ENCODE data around the gene CORIN.
"Not testable (repeated sequence)": the region's sequence is repeated elsewhere in the genome, so short reads cannot be mapped to it uniquely, and the experiment has no call there.

The CORIN gene

GRCh38 chr4:47566969-47567368, 270.9 kb downstream of the CORIN start:
- Histone ChIP-seq H3K9me3 (ENCODE audit: control insufficient read depth, insufficient read depth, low read length) (no peaks in the 10 kb centered on the region), H3K27ac (ENCODE audit: low read depth, low read length) (no peak overlapping the region), H3K4me3 (ENCODE audit: low read depth, low read length) (no peak overlapping the region), H3K9ac (ENCODE audit: low read depth, low read length) (no peak overlapping the region), H3K36me3 (ENCODE audit: control insufficient read depth, insufficient read depth, low read length) (no peaks in the 10 kb centered on the region), H3K27me3 (ENCODE audit: control insufficient read depth, insufficient read depth, low read length) (no peaks in the 10 kb centered on the region), H3K4me1 (ENCODE audit: control insufficient read depth, insufficient read depth, low read length) (no peaks in the 10 kb centered on the region)

GRCh38 chr4:47566566-47566965, 271.3 kb downstream of the CORIN start:
- Histone ChIP-seq H3K4me1 (ENCODE audit: control insufficient read depth, insufficient read depth, low read length) (no peaks in the 10 kb centered on the region), H3K9me3 (ENCODE audit: control insufficient read depth, insufficient read depth, low read length) (no peaks in the 10 kb centered on the region), H3K9ac (ENCODE audit: low read depth, low read length) (no peak overlapping the region), H3K4me3 (ENCODE audit: low read depth, low read length) (no peak overlapping the region), H3K27ac (ENCODE audit: low read depth, low read length) (no peak overlapping the region), H3K27me3 (ENCODE audit: control insufficient read depth, insufficient read depth, low read length) (no peaks in the 10 kb centered on the region), H3K36me3 (ENCODE audit: control insufficient read depth, insufficient read depth, low read length) (no peaks in the 10 kb centered on the region)

GRCh38 chr4:47562297-47562696, 275.6 kb downstream of the CORIN start:
- H3K27ac ChIP-seq (ENCODE audit: low read depth, low read length) = no peak overlapping the region
- no peaks in the 10 kb centered on the region for H3K27me3 ChIP-seq (ENCODE audit: control insufficient read depth, insufficient read depth, low read length)
- H3K36me3 ChIP-seq (ENCODE audit: control insufficient read depth, insufficient read depth, low read length) = no peaks in the 10 kb centered on the region
- H3K4me3 ChIP-seq (ENCODE audit: low read depth, low read length) = no peak overlapping the region
- no peaks in the 10 kb centered on the region for H3K4me1 ChIP-seq (ENCODE audit: control insufficient read depth, insufficient read depth, low read length)
- no peak overlapping the region for H3K9ac ChIP-seq (ENCODE audit: low read depth, low read length)
- no peaks in the 10 kb centered on the region for H3K9me3 ChIP-seq (ENCODE audit: control insufficient read depth, insufficient read depth, low read length)

- no peak overlapping the region for H3K4me3 ChIP-seq (ENCODE audit: low read depth, low read length)
- no peak overlapping the region for H3K27ac ChIP-seq (ENCODE audit: low read depth, low read length)
- no peaks in the 10 kb centered on the region for H3K36me3 ChIP-seq (ENCODE audit: control insufficient read depth, insufficient read depth, low read length)
- no peaks in the 10 kb centered on the region for H3K9me3 ChIP-seq (ENCODE audit: control insufficient read depth, insufficient read depth, low read length)
- no peak overlapping the region for H3K9ac ChIP-seq (ENCODE audit: low read depth, low read length)
- H3K4me1 ChIP-seq (ENCODE audit: control insufficient read depth, insufficient read depth, low read length) = no peaks in the 10 kb centered on the region
- no peaks in the 10 kb centered on the region for H3K27me3 ChIP-seq (ENCODE audit: control insufficient read depth, insufficient read depth, low read length)
Measured at GRCh38 chr4:47561331-47561730, 276.5 kb downstream of the CORIN start.

- no peaks in the 10 kb centered on the region for H3K27me3 ChIP-seq (ENCODE audit: control insufficient read depth, insufficient read depth, low read length)
- H3K9me3 ChIP-seq (ENCODE audit: control insufficient read depth, insufficient read depth, low read length) = no peaks in the 10 kb centered on the region
- H3K9ac ChIP-seq (ENCODE audit: low read depth, low read length) = no peak overlapping the region
- H3K36me3 ChIP-seq (ENCODE audit: control insufficient read depth, insufficient read depth, low read length) = no peaks in the 10 kb centered on the region
- H3K27ac ChIP-seq (ENCODE audit: low read depth, low read length) = no peak overlapping the region
- no peaks in the 10 kb centered on the region for H3K4me1 ChIP-seq (ENCODE audit: control insufficient read depth, insufficient read depth, low read length)
- H3K4me3 ChIP-seq (ENCODE audit: low read depth, low read length) = no peak overlapping the region
Measured at GRCh38 chr4:47560682-47561081, 277.2 kb downstream of the CORIN start.

- H3K4me1 ChIP-seq (ENCODE audit: control insufficient read depth, insufficient read depth, low read length) = no peaks in the 10 kb centered on the region
- H3K36me3 ChIP-seq (ENCODE audit: control insufficient read depth, insufficient read depth, low read length) = no peaks in the 10 kb centered on the region
- H3K27me3 ChIP-seq (ENCODE audit: control insufficient read depth, insufficient read depth, low read length) = no peaks in the 10 kb centered on the region
- H3K9me3 ChIP-seq (ENCODE audit: control insufficient read depth, insufficient read depth, low read length) = no peaks in the 10 kb centered on the region
- H3K27ac ChIP-seq (ENCODE audit: low read depth, low read length) = no peak overlapping the region
- H3K4me3 ChIP-seq (ENCODE audit: low read depth, low read length) = no peak overlapping the region
- H3K9ac ChIP-seq (ENCODE audit: low read depth, low read length) = no peak overlapping the region
Measured at GRCh38 chr4:47557255-47557654, 280.6 kb downstream of the CORIN start.

- not testable (repeated sequence) for H3K9ac ChIP-seq (ENCODE audit: low read depth, low read length); H3K36me3 ChIP-seq (ENCODE audit: control insufficient read depth, insufficient read depth, low read length); H3K27ac ChIP-seq (ENCODE audit: low read depth, low read length); H3K9me3 ChIP-seq (ENCODE audit: control insufficient read depth, insufficient read depth, low read length); H3K4me3 ChIP-seq (ENCODE audit: low read depth, low read length); H3K27me3 ChIP-seq (ENCODE audit: control insufficient read depth, insufficient read depth, low read length); H3K4me1 ChIP-seq (ENCODE audit: control insufficient read depth, insufficient read depth, low read length)
Measured at GRCh38 chr4:47555920-47556319, 281.9 kb downstream of the CORIN start.

- Histone ChIP-seq H3K9me3 (ENCODE audit: control insufficient read depth, insufficient read depth, low read length) (no peaks in the 10 kb centered on the region), H3K27ac (ENCODE audit: low read depth, low read length) (no peak overlapping the region), H3K9ac (ENCODE audit: low read depth, low read length) (no peak overlapping the region), H3K4me3 (ENCODE audit: low read depth, low read length) (no peak overlapping the region), H3K4me1 (ENCODE audit: control insufficient read depth, insufficient read depth, low read length) (no peaks in the 10 kb centered on the region), H3K36me3 (ENCODE audit: control insufficient read depth, insufficient read depth, low read length) (no peaks in the 10 kb centered on the region), H3K27me3 (ENCODE audit: control insufficient read depth, insufficient read depth, low read length) (no peaks in the 10 kb centered on the region)
Measured at GRCh38 chr4:47553329-47554125, 284.3 kb downstream of the CORIN start.

- Histone ChIP-seq H3K9ac (ENCODE audit: low read depth, low read length) (no peak overlapping the region), H3K9me3 (ENCODE audit: control insufficient read depth, insufficient read depth, low read length) (no peaks in the 10 kb centered on the region), H3K36me3 (ENCODE audit: control insufficient read depth, insufficient read depth, low read length) (no peaks in the 10 kb centered on the region), H3K27me3 (ENCODE audit: control insufficient read depth, insufficient read depth, low read length) (no peaks in the 10 kb centered on the region), H3K27ac (ENCODE audit: low read depth, low read length) (no peak overlapping the region), H3K4me1 (ENCODE audit: control insufficient read depth, insufficient read depth, low read length) (no peaks in the 10 kb centered on the region), H3K4me3 (ENCODE audit: low read depth, low read length) (no peak overlapping the region)
Measured at GRCh38 chr4:47551682-47552081, 286.2 kb downstream of the CORIN start.

GRCh38 chr4:47550899-47551548, 286.8 kb downstream of the CORIN start:
- Histone ChIP-seq H3K9me3 (ENCODE audit: control insufficient read depth, insufficient read depth, low read length) (no peaks in the 10 kb centered on the region), H3K4me1 (ENCODE audit: control insufficient read depth, insufficient read depth, low read length) (no peaks in the 10 kb centered on the region), H3K36me3 (ENCODE audit: control insufficient read depth, insufficient read depth, low read length) (no peaks in the 10 kb centered on the region), H3K9ac (ENCODE audit: low read depth, low read length) (no peak overlapping the region), H3K4me3 (ENCODE audit: low read depth, low read length) (no peak overlapping the region), H3K27me3 (ENCODE audit: control insufficient read depth, insufficient read depth, low read length) (no peaks in the 10 kb centered on the region), H3K27ac (ENCODE audit: low read depth, low read length) (no peak overlapping the region)

- not testable (repeated sequence) for H3K4me1 ChIP-seq (ENCODE audit: control insufficient read depth, insufficient read depth, low read length); H3K36me3 ChIP-seq (ENCODE audit: control insufficient read depth, insufficient read depth, low read length); H3K27ac ChIP-seq (ENCODE audit: low read depth, low read length); H3K9me3 ChIP-seq (ENCODE audit: control insufficient read depth, insufficient read depth, low read length); H3K9ac ChIP-seq (ENCODE audit: low read depth, low read length); H3K27me3 ChIP-seq (ENCODE audit: control insufficient read depth, insufficient read depth, low read length); H3K4me3 ChIP-seq (ENCODE audit: low read depth, low read length)
Measured at GRCh38 chr4:47550357-47550756, 287.5 kb downstream of the CORIN start.

All from HUES48 (cell line).